NB4 (cell line): ENCODE results near the gene C17orf100.

Source experiments
- CTCF ChIP-seq: IDR thresholded peaks from one replicate; pipeline ENCODE4 v1.5.1; 2012; ENCODE audit warnings: low read depth, low read length
- MAX ChIP-seq: IDR thresholded peaks from 2 replicates; pipeline ENCODE4 v1.6.1; 2011; ENCODE audit warnings: low read depth, low read length
- POLR2A ChIP-seq: IDR thresholded peaks from 2 replicates; pipeline ENCODE4 v1.6.1; 2011; ENCODE audit warnings: mild to moderate bottlenecking; ENCODE audit not compliant: insufficient read length; ENCODE audit errors: extremely low read depth

GRCh38 chr17:6675201-6675825 lies 23.8 kb downstream of the C17orf100 start:
- TF ChIP-seq POLR2A = no peak
- TF ChIP-seq CTCF = no peak
- no peak for TF ChIP-seq MAX
